Esophagus muscularis mucosa (tissue), 4 donors: ENCODE measurements around the gene ARHGAP12. TPM values are rescaled to one million over a fixed set of nuclear protein-coding genes. Genes with fewer than 3 reads are reported as not detected.

Source experiments
- DNase-seq: peaks from one replicate; pipeline ENCODE4 v3.0.0-alpha.2; 2017; ENCODE audit errors: extremely low spot score
- H3K27ac ChIP-seq, 4 donors: fragments of 200-600 bp; sonication (generic); replicated peaks in 1 of 4; 1 replicate in 3 of 4; 2 replicates in 1 of 4; pipeline ENCODE4 v1.5.1; 2016 to 2019; ENCODE audit warnings: mild to moderate bottlenecking in 1 of 4
- H3K27me3 ChIP-seq, 4 donors: fragments of 200-600 bp; sonication (generic); one replicate each; pipeline versions ENCODE4 v1.5.1 to v1.6.0; 2016 to 2019
- H3K36me3 ChIP-seq, 4 donors: fragments of 200-600 bp; sonication (generic); one replicate each; pipeline ENCODE4 v1.5.1; 2016 to 2019
- H3K4me1 ChIP-seq, 4 donors: fragments of 200-600 bp; sonication (generic); one replicate each; pipeline ENCODE4 v1.5.1; 2016 to 2019
- H3K4me3 ChIP-seq, 4 donors: fragments of 200-600 bp; sonication (generic); 1 replicate in 2 of 4; 2 replicates in 2 of 4; pipeline ENCODE4 v1.5.1; 2016 to 2019; ENCODE audit warnings: mild to moderate bottlenecking in 4 of 4, moderate library complexity in 1 of 4
- H3K9me3 ChIP-seq, 4 donors: fragments of 200-600 bp; sonication (generic); 1 replicate in 3 of 4; 2 replicates in 1 of 4; pipeline ENCODE4 v1.5.1; 2016 to 2019
- CTCF ChIP-seq, 3 experiments: fragments of 200-600 bp in 2 of 3; fragments of 450-650 bp in 1 of 3; sonication (generic) in 2 of 3; IDR thresholded peaks; one replicate each; pipeline ENCODE4 v1.5.1; 2017 to 2019; ENCODE audit warnings: antibody characterized with exemption in 3 of 3, mild to moderate bottlenecking in 2 of 3, moderate library complexity in 1 of 3
- EP300 ChIP-seq: sonication (generic); formaldehyde crosslinking; IDR thresholded peaks from one replicate; pipeline ENCODE4 v1.6.1; 2017; ENCODE audit warnings: antibody characterized with exemption
- POLR2A ChIP-seq: fragments of 450-650 bp; IDR thresholded peaks from one replicate; pipeline ENCODE4 v1.6.1; 2017; ENCODE audit warnings: antibody characterized with exemption, moderate library complexity, mild to moderate bottlenecking, low read depth
- POLR2AphosphoS5 ChIP-seq, 2 donors: sonication (generic); formaldehyde crosslinking; IDR thresholded peaks; one replicate each; pipeline ENCODE4 v1.6.1; 2017; ENCODE audit warnings: antibody characterized with exemption in 2 of 2
- WGBS: methylation state at CpG from one replicate; pipeline ENCODE4 v1.1.5; 2018; 5-methylcytosine and 5-hydroxymethylcytosine counted together
- intact Hi-C: fragments of 100-400 bp; cut with DNase I; formaldehyde crosslinking; loops from one replicate; pipeline ENCODE4 v1.15.1; 2023
- total RNA-seq, 4 donors: library from RNA; depleted of rRNA; stranded (reverse); fragments of >200 nt; gene quantifications; one replicate each; pipeline versions ENCODE4 v1.1.0 to v1.2.1, GENCODE V29; 2016

The ARHGAP12 gene
- total RNA-seq, 4 donors from 2014 or later: 25.6 to 48.2 (median 35.8) TPM

GRCh38 chr10:31804352-31804810, 124.2 kb downstream of the ARHGAP12 start:
- Histone ChIP-seq H3K9me3 (no peaks in the 10 kb centered on the region), H3K4me1 (peaks cover 0 to 9% (median 3%) of the 10 kb centered on the region in 4 donors), H3K36me3 (no peaks in the 10 kb centered on the region), H3K4me3 (no peak overlapping the region), H3K27ac (no peak overlapping the region), H3K27me3 (no peaks in the 10 kb centered on the region)
- no peak for TF ChIP-seq POLR2A
- no peak for TF ChIP-seq POLR2AphosphoS5 (IDR thresholded peaks at IDR 0.05)
- TF ChIP-seq CTCF (IDR thresholded peaks at IDR 0.05): no peak
- TF ChIP-seq EP300: no peak
- intact Hi-C loops: no loop called here
- no peak for DNase-seq
- WGBS: 71% methylated on average over 7 of the region's 7 CpGs

GRCh38 chr10:31803606-31804351, 124.9 kb downstream of the ARHGAP12 start:
- Histone ChIP-seq H3K27ac (no peak overlapping the region), H3K9me3 (no peaks in the 10 kb centered on the region), H3K4me1 (peaks cover 0 to 9% (median 3%) of the 10 kb centered on the region in 4 donors), H3K36me3 (no peaks in the 10 kb centered on the region), H3K4me3 (no peak overlapping the region), H3K27me3 (no peaks in the 10 kb centered on the region)
- WGBS: 78% methylated on average over 8 of the region's 8 CpGs
- intact Hi-C loops: no loop called here
- DNase-seq: no peak
- no peak for TF ChIP-seq POLR2A
- TF ChIP-seq EP300: no peak

- 96% methylated on average over 2 of the region's 2 CpGs for WGBS
- Histone ChIP-seq H3K27me3 (no peaks in the 10 kb centered on the region), H3K4me1 (no peaks in the 10 kb centered on the region), H3K36me3 (no peaks in the 10 kb centered on the region), H3K9me3 (no peaks in the 10 kb centered on the region), H3K4me3 (no peak overlapping the region), H3K27ac (no peak overlapping the region)
- intact Hi-C loops: no loop called here
- no peak for TF ChIP-seq POLR2AphosphoS5 (IDR thresholded peaks at IDR 0.05)
- TF ChIP-seq EP300: no peak
- no peak for TF ChIP-seq POLR2A
- no peak for TF ChIP-seq CTCF (IDR thresholded peaks at IDR 0.05)
- no peak for DNase-seq
These were observed 129.4 kb downstream of the ARHGAP12 start for GRCh38 chr10:31799181-31799580.

GRCh38 chr10:31792745-31793144, 135.9 kb downstream of the ARHGAP12 start:
- H3K27ac ChIP-seq: no peak overlapping the region
- H3K4me3 ChIP-seq: no peak overlapping the region
- no peak for DNase-seq
- no peak for TF ChIP-seq CTCF (IDR thresholded peaks at IDR 0.05)
- TF ChIP-seq EP300: no peak
- no peak for TF ChIP-seq POLR2AphosphoS5 (IDR thresholded peaks at IDR 0.05)
- TF ChIP-seq POLR2A: no peak
- intact Hi-C loops: no loop called here
- H3K4me1 ChIP-seq: no peaks in the 10 kb centered on the region
- no peaks in the 10 kb centered on the region for H3K36me3 ChIP-seq
- WGBS: 95% methylated on average over 1 of the region's 1 CpG
- no peaks in the 10 kb centered on the region for H3K9me3 ChIP-seq
- no peaks in the 10 kb centered on the region for H3K27me3 ChIP-seq

- 80% methylated on average over 1 of the region's 1 CpG for WGBS
- intact Hi-C loops: no loop called here
- Histone ChIP-seq H3K4me3 (no peak overlapping the region), H3K36me3 (no peaks in the 10 kb centered on the region), H3K27me3 (no peaks in the 10 kb centered on the region), H3K4me1 (no peaks in the 10 kb centered on the region), H3K9me3 (no peaks in the 10 kb centered on the region), H3K27ac (no peak overlapping the region)
- DNase-seq: no peak
- TF ChIP-seq POLR2A: no peak
- no peak for TF ChIP-seq EP300
- no peak for TF ChIP-seq POLR2AphosphoS5 (IDR thresholded peaks at IDR 0.05)
These were observed 139.1 kb downstream of the ARHGAP12 start for GRCh38 chr10:31789555-31789954.
